ENCODE measurements around the gene LY6G5B.
A peak's percentile ranks its signal among the peaks of the same experiment; 100 is the strongest.

The LY6G5B gene

GRCh38 chr6:31663961-31664789 lies 5.6 kb upstream of the LY6G5B start:
- peak in 1 of 2 donors; percentile 20 for DNase-seq

- peak; percentile 92 to 94 for DNase-seq
These were observed 4.8 kb upstream of the LY6G5B start, which contains the start of gene GPANK1 for GRCh38 chr6:31664790-31665500. Gene GPANK1, minus strand, starts transcription at chr6:31664997. Its CDS starts 519 bp downstream, at chr6:31664478.

- DNase-seq: peak; percentile 97 to 98
These were observed 4.1 kb upstream of the LY6G5B start, which contains the start of gene CSNK2B for GRCh38 chr6:31665501-31666336. Gene CSNK2B, plus strand, starts transcription at chr6:31666080. Its CDS starts 752 bp downstream, at chr6:31666832.

GRCh38 chr6:31666337-31666965 lies 3.3 kb upstream of the LY6G5B start:
- DNase-seq: peak in 1 of 2 donors; percentile 8

DNA sequence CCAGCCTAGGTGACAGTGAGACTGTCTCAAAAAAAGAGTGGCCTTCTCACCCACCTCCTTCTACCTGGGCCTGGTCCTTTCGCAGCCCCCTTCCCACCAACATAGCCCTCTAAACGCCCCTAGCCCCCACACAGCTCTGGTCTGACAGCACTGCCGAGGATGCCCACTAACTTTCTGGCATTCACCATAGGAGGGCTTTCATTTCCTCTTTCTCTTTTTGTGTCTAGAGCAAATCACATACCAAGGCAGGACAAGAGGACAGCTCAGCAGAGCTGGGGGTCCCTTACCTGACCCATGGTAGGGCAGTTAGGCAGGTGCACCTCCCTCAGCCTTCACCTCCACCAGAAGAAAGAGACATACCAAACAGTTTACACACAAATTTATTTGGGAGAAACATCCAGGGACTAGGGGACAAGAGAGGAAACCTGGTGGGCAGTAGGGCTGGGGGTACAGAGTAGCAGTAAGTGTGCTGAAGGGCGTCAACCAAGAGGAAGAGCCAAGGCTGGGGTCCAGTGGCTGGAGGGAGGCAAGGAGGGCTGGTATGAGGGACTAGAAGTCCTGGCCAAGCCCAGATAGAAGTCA lies 6.6 kb downstream of the LY6G5B start:
- no peak for DNase-seq

DNA sequence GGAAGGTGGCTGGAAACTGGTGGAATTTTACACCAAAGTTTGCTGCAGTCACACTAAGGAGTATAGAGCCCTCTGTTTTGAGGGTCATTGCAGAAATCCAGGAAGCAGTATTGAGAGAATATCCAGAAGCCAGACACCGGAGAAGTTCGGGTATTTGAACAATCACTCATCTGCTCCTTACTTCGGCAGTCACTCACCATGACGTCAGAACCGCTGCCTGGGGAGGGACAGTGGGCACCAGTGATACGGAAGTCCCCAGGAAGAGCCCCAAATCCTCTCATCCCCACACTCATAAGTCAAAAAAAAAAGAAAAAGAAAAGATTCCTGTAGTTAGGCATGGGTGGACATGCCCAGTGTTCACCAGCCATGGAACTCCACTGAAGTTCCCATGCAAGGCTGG lies 7.1 kb downstream of the LY6G5B start:
- DNase-seq: no peak

- no peak for DNase-seq
These were observed 8.2 kb downstream of the LY6G5B start for GRCh38 chr6:31677955-31678354.

- peak; percentile 77 to 80 for DNase-seq
These were observed 10.7 kb downstream of the LY6G5B start, which contains the start of gene LY6G5C for GRCh38 chr6:31680226-31681134. Gene LY6G5C, minus strand, starts transcription at chr6:31681067. Its CDS starts 694 bp downstream, at chr6:31680373.

DNA sequence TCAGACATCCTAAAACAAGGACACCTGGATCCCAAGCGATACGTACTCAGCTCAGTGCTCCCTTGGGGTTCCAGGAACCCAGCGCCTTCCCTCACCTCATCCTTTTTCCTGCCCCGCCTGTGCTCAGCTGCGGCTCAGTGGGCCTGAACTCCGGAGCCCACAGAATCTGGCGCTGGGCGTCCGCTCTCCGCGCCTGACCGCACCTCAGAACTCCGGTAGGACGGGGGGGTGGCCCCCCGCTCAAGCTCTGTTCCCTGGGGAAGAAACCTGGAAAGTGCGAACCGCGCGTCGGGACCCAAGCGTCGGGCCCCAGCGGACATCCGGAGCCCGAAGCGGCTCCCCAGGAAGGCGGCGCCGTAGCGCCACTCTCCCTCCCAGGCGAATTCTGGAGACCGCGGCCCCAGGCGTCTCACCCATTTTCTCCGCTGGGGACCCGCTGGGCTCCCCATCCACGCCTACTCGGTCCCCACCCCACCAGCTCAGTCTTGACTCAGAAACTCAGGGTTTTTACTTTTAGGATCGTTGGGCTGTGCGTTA lies 11.4 kb downstream of the LY6G5B start:
- DNase-seq: peak; percentile 9 to 44

- no peak for DNase-seq
These were observed 13.8 kb downstream of the LY6G5B start for GRCh38 chr6:31683591-31683990.

GRCh38 chr6:31686483-31686882 lies 16.7 kb downstream of the LY6G5B start:
- DNase-seq: no peak

DNA sequence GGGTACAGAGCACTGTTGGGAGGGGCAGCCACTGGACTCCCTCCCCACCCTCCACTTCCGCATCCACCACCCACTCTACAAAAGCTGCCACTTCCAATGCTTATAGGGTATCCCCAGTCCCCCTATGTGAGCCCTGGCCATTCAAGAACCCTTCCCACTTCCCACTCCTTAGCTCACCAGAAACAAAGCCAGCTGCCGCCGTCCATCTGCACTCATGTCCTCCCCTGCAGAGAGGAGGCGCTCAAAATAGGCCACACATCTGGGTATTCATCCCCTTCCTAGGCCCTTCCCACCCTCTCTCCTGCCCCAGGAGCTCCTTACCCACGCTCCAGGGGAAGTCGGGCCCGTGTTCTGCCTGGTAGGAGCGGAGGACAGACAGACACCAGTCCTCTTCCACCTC lies 17.5 kb downstream of the LY6G5B start:
- no peak for DNase-seq

- DNase-seq: no peak
These were observed 18.3 kb downstream of the LY6G5B start for GRCh38 chr6:31687860-31688693.

DNA sequence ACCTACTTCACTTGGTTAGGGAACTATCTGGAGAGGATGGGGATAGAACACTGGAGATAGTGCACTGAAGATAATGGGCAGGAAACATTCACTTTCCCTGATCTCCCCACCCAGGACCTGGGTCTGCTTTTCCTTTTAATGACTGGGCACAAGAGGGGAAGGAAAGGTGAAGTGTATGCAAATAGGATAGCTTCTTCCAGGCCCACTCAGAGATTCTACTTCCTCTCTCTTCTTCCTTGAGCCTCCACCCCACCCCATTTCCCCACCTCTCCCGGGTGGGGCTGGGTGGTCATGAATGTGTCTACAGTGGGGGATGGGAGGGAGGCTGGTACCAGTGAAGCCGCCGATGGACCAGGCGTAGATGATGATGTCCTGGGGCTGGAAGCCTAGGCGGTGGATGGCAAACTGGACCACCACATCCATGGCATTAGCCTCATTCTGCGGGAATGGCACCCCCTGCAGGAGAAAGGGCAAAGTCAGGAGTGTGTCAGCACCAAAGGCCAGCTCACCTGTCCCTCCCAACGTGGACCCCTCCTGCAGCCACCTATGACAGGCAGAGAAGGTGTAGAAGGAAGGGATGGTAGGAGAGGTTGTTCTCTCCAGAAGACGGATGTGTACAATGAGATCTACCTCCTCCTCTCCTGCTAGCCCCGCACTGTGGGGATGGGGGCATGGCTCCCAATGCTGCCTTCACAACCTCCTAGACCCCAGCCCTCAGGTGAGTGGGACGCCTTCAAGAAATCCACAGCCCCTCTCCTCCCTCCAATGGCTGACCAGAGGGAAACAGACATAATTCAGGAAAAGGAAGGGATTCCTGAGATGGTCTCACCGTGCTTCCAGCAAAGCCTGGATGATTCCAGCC lies 19.7 kb downstream of the LY6G5B start:
- DNase-seq: peak in 1 of 2 donors; percentile 18

DNA sequence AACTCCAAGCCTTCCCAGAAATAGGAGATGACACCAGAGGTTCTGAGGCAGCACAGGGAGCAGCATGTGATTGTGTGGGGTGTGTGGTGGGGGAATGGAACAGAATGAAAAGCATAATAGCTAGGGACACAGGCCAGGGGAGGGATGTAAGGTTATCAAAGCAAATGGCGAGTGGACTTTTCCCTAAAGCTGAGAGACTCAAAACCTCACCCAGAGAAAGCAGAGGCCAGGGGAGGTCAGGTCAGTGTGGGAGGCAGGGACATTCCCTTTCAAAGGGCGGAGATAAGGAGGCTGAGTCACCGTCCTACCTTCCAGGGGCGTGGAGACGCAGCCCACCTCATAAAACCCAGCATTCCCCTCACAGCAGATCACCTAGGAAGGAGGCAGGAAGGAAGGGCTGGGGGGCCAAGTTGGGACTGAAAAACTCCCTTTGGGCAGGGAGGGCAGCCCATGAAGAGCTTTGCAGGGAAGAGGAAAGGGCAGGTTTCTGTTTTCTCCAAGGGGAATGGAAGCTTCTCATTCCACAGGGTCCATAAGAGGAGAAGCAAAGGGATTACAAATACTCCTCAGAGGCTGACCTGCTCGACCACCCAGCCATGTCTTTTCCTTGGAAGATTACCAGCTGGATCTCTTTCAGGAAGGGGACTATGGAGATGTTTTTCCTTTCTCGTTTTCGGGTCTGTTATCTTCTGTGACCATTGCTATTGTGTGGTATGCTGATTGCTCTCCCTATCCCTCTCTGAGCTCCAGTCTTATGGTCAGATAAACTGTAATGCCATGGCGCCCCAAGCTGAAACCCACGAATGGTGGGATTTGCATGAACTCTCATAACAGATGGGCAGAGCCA lies 20.7 kb downstream of the LY6G5B start:
- no peak for DNase-seq

- DNase-seq: no peak
These were observed 21.3 kb downstream of the LY6G5B start for GRCh38 chr6:31691078-31691463.

GRCh38 chr6:31691564-31692108 lies 21.9 kb downstream of the LY6G5B start:
- DNase-seq: no peak

Data from CD4-positive, alpha-beta T cell treated with Interferon alpha-2 for 1 hour (primary cell).